Choroid plexus epithelial cell (primary cell): ENCODE results near the gene DNAJC18.
"Not testable (repeated sequence)": the region's sequence is repeated elsewhere in the genome, so short reads cannot be mapped to it uniquely, and the experiment has no call there.

ENCODE experiments used
- DNase-seq: peaks from one replicate; pipeline ENCODE4 v3.0.0-alpha.2; 2010; ENCODE audit warnings: low read depth
- H3K4me3 ChIP-seq: 2 replicates; pipeline ENCODE4 v1.5.1; 2011; ENCODE audit warnings: low read depth, mild to moderate bottlenecking, control low read depth, low read length, moderate library complexity
- TF ChIP-seq, protein P1 (sequence below): conservative IDR thresholded peaks from 2 replicates; pipeline ENCODE4 v1.5.1; 2011; ENCODE audit warnings: low read depth, mild to moderate bottlenecking, control low read depth, inconsistent platforms, low read length, moderate library complexity

The DNAJC18 gene

GRCh38 chr5:139389701-139390638 lies 49.4 kb downstream of the DNAJC18 start, which contains the start of gene MZB1:
Gene MZB1, minus strand, starts transcription at chr5:139389913. Its CDS starts 57 bp downstream, at chr5:139389856.
- no peak for DNase-seq
- TF ChIP-seq, protein P1, sequence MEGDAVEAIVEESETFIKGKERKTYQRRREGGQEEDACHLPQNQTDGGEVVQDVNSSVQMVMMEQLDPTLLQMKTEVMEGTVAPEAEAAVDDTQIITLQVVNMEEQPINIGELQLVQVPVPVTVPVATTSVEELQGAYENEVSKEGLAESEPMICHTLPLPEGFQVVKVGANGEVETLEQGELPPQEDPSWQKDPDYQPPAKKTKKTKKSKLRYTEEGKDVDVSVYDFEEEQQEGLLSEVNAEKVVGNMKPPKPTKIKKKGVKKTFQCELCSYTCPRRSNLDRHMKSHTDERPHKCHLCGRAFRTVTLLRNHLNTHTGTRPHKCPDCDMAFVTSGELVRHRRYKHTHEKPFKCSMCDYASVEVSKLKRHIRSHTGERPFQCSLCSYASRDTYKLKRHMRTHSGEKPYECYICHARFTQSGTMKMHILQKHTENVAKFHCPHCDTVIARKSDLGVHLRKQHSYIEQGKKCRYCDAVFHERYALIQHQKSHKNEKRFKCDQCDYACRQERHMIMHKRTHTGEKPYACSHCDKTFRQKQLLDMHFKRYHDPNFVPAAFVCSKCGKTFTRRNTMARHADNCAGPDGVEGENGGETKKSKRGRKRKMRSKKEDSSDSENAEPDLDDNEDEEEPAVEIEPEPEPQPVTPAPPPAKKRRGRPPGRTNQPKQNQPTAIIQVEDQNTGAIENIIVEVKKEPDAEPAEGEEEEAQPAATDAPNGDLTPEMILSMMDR, result no peak
- no peak within 1 kb of the TSS for H3K4me3 ChIP-seq

- no peak for DNase-seq
- TF ChIP-seq, protein P1, result no peak
- no peak overlapping the region for H3K4me3 ChIP-seq
These were observed 51.0 kb downstream of the DNAJC18 start for GRCh38 chr5:139388198-139388821.

GRCh38 chr5:139387611-139388197 lies 51.6 kb downstream of the DNAJC18 start:
- no peak for DNase-seq
- H3K4me3 ChIP-seq, result no peak overlapping the region
- TF ChIP-seq, protein P1, result no peak

- not testable (repeated sequence) for DNase-seq, H3K4me3 ChIP-seq
These were observed 52.4 kb downstream of the DNAJC18 start for GRCh38 chr5:139386956-139387355.

- no peak for DNase-seq
- no peak overlapping the region for H3K4me3 ChIP-seq
- TF ChIP-seq, protein P1, result no peak
These were observed 53.3 kb downstream of the DNAJC18 start for GRCh38 chr5:139386050-139386438.

DNA sequence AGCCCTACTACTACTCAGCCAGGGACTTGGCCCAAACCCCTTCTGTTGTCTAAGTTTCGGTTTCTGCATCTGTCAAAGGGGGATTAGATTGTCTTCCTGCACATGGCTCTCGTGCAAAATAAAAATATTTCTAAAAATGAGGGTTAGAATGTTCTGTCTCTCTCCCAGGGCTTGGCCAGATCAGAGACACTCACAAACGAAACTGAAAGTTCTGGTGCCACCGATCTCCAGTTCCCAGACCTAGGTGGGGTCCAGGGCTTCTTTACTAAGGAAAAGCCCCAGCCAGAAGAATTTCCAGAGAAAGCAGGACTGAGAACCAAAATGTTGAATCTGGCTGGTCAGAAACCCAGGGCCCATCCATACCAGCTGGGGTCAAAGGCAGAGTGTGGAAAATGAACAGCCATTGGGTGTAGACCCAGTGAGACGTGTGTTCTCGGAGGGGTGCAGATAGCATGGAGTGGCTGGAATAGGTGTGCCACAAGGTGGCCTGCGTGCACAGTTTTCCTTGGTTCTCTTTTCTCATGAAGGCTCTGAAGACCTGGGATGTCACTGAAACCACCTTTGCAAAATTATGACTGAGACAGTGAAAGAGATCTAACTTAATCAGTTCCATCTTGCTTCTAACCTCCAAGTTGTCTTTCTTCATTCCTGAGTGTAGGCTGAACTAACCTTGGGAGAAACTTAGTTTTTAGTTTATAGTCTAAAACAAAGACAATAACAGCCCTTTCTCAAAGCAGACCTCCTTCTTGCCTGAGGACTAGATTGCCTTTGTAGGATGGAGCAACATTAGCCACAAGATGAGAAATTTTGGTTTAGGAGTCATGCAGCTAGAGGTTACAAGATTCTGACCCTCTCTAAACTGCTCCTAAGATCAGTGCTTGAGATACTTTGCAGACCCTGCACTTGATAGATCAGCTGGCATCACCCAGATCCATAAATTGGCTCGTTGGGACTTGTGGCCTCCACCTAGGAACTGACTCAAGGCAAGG lies 54.0 kb downstream of the DNAJC18 start:
- TF ChIP-seq, protein P1, result no peak
- H3K4me3 ChIP-seq, result no peak overlapping the region
- no peak for DNase-seq
